ENCODE measurements around the gene PDE4B.
"Not testable (repeated sequence)": the region's sequence is repeated elsewhere in the genome, so short reads cannot be mapped to it uniquely, and the experiment has no call there.

The PDE4B gene

DNA sequence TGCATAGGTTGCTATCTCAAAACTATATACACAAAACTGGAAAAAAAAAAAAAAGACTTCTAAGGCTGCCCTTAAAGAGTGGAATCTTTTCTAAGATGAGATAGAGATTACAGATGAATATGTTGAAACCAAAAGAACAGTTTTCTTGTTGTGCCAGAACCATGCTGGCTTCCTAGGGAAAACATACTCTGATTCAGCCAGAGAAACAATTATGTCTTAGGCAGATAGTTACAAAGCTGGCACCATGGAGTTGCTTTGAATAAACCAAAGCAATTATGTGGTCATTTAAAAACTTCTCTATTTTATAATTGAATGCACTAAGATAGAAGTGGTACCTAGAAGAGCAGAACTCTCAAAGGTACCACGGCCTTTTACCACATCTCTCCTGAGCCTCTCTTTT lies 341.3 kb downstream of the PDE4B start:
- no peak for DNase-seq (ENCODE audit: low read depth)

DNA sequence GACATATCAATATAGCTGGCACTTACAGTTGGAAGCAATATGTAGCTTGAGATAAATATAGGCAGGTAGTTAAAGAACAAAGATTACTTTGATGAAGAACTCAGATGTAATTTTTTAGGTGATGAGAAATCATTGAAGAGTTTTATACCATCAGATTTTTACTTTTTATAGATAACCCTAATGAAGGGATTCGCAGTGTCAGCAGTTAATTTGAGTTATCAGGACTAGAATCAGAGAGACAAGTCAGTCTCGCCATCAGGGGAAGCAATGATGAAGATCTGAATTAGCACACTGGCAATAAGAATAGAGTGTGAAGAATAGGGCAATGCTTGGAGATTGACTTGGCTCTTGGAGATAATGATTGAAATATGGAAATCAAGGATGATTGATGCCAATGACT lies 342.5 kb downstream of the PDE4B start:
- DNase-seq (ENCODE audit: low read depth): no peak

DNA sequence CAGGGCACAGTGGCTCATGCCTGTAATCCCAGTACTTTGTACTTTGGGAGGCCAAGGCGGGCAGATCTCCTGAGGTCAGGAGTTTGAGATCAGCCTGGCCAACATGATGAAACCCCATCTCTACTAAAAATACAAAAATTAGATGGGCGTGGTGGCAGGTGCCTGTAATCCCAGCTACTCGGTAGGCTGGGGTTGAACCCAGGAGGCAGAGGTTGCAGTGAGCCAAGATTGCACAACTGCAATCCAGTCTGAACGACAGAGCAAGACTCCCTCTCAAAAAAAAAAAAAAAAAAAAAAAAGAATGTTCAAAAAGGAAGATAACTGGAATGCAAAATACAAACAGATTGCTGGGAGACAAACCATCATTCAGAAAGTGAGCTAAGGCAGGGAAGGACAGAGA lies 343.7 kb downstream of the PDE4B start:
- DNase-seq (ENCODE audit: low read depth): not testable (repeated sequence)

DNA sequence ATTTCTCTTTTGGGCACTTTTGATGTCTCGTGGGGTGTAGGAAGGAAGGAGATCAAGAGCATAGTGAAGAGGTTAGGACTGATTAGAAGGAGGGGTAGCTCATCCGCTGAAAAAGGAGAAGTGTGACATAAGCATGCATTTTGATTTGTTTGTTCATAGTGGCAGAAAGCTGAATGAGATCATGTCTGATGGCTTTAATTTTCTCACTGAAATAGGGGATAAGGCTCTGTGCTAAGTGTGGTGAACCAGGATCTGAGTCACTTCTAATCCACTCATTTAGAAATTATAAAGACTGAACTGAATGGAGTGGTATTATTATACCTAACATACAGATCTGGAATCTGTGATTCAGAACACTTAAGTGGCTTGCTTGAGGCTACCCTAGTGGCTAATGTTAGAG lies 344.5 kb downstream of the PDE4B start:
- DNase-seq (ENCODE audit: low read depth): no peak

DNA sequence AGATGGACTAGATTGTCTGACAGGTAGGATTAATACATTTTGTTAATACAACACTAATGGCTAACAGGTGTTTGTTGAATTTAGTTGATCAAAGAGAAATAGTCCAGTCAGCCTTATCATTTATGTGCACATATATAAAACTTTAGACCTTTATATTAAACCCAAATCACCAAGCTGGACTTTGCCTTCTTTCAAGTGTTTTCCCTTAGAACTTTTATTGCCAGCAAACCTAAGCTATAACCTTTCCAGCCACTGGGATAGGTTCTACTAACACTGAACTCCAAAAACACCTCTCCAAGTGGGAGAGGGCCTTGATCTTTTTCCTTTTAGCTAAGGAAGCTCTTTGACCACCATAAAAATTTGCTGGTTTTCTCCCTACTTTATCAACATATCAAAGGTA lies 345.9 kb downstream of the PDE4B start:
- DNase-seq (ENCODE audit: low read depth): no peak

DNA sequence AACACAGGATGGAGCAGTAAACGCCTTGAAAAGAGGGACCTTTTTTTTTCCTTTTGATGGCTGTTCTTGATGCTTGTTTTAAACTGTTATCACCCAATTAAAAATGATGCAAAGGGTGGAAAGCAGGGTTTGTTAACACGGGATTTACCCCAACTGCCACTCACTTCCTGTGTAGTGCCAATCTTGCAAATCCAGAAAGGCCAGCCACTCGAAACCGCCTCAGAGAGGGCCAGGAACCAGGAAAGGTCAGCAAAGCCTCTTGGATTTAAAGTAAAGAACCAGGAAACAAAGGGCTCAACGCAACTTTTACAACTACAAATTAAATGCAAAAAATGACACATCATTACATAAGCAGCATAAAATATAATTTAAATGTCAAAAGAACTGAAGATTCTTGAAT lies 347.4 kb downstream of the PDE4B start:
- no peak for DNase-seq (ENCODE audit: low read depth)

DNA sequence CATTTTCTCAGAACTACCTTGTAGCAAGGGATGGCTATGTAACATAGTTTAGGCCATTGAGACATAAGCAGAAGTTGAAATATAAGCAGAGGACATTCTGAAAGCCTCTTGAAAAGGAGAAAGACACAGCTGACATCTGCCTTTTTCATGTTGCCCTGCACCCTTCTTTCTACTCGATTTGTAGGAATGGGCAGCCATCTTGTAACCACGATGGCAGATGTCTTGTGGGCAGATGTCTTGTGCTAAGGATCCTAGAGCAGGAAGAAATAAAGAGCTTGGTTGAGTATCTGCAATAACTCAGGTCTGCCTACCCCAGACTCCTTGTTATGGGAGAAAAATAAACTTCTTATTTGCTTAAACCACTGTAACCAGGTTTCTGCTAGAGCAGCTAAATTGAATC lies 351.0 kb downstream of the PDE4B start:
- no peak for DNase-seq (ENCODE audit: low read depth)

DNA sequence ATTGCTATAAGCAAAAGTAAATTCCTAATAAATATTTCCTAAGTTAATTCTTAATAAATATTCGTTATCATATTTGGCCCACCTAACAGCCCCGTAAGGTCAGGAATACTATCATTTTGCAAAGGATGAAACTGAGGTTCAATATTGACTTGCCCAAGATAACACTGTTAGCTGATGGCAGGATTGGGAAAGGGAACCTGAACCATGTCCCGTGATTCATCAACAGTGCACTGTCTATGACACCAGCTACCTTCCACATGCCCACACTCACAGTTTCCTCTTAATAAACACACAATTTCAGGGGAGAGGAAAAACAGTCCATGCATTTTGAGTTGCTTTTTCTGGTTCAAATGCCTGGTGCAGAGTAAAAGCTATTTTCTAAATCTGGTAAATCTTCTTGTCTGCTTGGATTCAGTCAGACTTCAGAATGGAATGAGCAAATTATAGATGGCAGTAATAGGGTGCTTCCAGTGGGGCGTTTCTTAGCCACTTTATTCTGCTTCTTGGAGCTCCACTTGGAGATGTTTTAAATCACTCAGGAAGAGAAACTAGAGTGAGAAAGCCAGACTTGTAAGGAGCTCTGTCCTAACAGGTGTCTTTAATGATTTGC lies 354.6 kb downstream of the PDE4B start:
- DNase-seq (ENCODE audit: low read depth): no peak

DNA sequence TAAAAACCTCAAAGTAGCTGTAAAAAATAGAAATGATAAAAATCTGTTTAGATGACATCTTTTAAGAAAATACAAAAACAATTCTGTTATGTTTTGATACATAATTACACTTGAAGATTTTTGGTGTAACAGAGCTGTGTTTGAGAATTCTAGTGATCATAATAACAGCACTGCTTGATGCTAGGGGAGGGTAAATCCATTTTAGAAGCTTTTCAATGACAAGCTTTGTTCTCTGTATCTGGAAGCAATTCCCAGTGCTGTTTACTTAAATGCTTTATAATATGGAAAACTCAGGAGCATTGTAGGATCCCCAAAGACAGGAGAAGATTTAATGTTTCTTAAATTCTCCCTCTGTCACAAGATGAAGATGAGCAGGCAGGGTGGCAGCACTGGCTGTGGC lies 359.3 kb downstream of the PDE4B start:
- no peak for DNase-seq (ENCODE audit: low read depth)

DNA sequence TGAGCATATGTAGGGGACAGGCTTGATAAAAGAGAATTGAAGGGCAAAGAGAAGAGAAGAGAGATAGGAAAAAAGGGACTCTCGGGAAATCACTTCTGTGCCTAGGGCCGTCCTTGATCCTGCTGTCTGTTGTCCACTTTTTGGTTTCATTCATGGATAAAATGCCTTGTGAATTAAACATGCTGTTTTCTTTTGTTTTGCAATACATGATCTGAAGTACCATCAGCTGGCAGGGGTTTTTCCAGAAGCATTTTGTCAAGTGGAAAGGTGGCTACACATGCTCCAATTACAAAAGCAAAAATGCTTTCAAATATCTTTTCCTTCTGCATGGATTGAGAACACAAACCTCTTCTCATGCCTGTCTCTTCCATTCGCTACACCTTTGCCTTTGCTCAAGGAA lies 361.7 kb downstream of the PDE4B start:
- DNase-seq (ENCODE audit: low read depth): no peak

DNA sequence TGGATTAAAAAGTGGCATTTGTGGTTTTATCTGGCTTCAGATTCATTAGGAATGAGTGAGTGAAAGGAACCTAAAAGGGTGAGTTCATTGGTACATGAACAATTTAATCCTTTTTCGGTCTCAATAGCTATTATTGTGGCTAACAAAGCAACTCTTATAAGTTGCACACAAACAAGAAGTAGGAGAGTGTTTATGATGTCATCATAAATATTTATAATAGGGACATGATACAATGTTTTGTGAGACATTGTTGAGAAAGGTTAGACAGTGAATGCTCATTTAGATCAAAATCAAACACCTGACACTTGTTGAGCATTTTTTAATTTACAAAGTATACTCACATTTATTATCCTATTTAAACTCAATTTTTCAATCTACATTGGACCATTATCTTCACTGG lies 363.4 kb downstream of the PDE4B start:
- DNase-seq (ENCODE audit: low read depth): no peak

DNA sequence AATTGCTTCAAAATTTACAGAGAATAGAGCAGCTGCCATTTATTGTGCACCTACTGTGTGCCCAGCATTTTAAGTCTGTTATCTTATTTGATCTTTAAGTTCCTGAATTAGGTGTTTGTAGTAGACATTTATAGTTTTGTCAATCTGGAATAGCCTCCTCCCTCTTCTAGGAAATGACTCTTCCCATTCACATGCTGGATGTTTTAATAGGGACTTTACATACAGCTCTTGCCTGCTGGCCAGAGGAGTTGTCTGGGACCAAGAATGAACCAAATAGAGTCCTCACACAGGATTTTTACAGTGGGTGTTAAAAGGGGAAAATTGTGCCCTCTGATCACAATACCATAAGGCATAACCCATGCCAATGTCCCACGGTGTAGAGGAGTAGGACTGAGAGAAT lies 367.1 kb downstream of the PDE4B start:
- DNase-seq (ENCODE audit: low read depth): no peak

DNA sequence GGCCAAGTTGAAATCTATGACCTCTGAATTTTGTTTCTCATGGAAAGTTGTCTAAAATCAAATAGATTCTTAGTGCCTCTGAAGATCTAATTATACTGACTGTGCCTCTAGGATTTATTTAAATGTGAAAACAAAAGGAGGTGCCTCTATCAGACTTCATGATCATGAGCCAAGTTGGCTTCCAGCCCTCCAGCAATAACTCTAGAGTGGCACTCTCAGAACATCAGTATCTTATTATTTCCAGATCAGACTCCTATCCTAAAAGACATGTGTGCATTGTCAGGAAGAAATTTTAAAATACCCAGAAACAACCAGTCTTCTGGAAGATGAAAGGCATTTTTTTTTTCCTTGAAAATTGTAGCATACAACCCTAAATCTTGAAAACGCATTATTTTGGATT lies 368.0 kb downstream of the PDE4B start:
- no peak for DNase-seq (ENCODE audit: low read depth)

DNA sequence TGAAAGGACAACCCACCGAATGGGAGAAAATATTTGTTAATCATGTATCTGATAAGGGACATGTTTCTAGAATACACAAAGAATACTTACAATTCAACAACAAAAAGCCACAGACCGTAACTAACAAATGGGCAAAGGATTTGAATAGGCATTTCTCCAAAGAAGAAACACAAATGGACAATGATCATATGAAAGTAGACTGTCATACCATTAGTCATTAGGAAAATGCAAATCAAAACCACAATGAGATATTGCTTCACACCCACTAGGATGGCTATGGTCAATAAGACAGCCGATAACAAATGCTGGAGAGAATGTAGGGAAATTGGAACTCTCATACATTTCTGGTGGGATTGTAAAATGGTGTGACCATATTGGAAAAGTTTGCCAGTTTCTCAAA lies 374.1 kb downstream of the PDE4B start:
- no peak for DNase-seq (ENCODE audit: low read depth)

DNA sequence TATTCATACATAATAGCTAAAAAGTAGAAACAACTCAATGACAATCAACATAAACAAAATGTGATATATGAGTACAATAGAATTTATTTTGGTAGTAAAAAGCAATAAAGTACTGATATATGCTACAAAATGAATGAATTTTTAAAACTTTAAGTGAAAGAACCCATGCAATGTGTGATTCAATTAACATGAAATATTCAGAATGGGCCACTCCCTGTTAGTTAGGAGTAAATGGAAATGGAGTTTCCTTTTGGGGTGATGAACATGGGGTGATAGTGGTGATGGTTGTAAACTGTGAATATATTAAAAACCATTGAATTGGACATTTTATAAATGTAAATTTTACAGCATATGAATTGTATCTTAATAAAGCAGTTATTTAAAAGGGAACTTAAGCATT lies 374.6 kb downstream of the PDE4B start:
- no peak for DNase-seq (ENCODE audit: low read depth)

DNA sequence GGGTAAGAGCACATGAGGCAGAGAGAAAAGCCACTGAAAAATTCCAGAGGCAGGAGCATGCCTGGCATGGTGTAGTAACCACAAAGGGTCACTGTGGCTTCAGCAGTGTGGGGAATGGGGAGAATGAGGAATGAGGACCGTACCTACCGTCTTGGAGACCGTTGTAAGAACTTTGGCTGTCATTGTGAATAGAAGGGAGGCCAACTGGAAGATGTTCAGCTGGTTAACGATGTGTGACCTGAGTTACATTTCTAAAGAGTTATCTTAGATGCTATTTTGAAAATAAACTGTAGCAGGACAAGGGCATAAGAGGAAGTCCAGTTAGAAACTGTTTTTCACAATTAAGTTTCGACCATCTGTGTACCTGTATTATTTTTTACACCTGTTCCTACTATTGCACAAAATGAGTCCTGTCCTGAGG lies 375.8 kb downstream of the PDE4B start:
- no peak for DNase-seq (ENCODE audit: low read depth)

DNA sequence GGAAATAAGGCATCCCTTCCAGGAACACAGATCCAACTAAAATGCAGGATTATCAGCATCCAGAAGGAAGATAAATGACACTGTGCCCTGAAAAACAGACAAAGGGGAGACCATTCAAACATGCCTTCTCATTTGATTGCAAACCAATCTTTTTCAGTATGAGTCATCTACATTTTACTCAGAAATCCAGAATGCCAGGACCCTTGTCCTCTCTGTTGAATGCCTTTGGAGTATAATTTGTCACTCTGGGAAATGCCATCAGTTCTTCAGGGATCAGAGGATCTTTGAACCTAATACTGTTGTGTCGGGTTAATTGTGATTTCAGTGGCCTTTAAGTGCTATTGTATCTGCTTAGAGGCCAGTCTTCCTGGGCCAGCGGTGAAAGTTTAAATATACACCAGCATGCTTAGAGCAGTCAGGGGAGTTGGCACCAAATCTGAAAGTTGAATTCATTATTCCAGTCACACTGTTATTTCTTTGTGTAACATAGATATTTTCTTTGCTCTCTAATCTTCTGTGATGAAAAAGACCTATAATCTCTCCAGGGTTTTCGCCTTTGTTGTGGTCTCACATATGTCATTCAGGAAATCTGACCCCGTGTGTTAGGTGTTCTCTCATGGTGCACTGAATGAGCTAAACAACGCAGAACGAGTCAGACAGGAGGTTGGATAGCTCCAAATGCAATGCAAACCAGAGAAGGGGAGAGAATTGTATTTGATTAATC lies 376.4 kb downstream of the PDE4B start:
- DNase-seq (ENCODE audit: low read depth): no peak

DNA sequence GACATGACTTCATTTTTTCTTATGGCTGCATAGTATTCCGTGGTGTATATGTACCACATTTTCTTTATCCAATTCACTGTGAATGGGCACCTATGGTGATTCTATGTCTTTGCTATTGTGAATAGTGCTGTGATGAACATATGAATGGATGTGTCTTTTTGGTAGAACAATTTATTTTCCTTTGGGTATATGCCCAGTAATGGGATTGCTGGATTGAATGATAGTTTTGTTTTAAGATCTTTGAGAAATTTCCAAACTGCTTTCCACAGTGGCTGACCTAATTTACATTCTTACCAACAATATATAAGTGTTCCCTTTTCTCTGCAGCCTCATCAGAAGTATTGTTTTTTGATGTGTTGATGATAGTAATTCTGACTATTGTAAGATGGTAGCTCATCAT lies 379.6 kb downstream of the PDE4B start:
- no peak for DNase-seq (ENCODE audit: low read depth)

DNA sequence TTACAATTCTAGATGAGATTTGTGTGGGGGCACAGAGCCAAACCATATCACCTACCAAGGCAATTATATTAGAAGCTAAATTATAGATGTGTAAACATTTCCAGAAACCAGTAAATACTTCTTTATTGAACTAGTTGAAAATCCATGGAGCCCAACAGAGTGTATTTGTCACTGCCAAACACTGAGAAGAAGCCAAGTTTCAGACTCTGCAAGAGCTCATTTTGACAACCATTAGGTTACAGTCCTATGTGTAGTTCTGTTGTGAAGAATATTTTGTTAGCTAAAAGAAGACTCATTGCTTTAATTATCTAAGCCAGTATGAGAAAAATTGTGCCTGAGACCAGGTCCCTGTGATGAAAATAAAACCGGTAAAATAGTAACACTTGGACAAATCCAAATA lies 382.4 kb downstream of the PDE4B start:
- no peak for DNase-seq (ENCODE audit: low read depth)

DNA sequence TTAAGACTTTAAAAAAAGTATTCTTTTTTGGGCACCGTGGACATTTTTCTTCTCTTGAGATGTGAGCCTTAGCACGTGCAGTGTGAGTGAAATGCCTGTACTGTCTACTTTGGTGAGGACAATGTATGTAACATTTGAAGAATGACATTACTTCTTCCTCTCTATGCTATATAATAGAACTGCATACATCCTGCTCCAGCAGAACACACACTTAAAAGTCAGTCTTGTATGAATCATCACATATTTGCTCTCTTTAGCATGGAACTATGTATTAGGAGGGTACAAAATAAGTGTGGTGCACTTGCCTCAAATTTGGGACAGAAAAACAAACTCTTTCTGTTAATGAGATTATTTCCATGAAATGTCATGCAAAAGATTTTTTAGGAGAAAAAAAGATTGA lies 382.9 kb downstream of the PDE4B start:
- no peak for DNase-seq (ENCODE audit: low read depth)

DNA sequence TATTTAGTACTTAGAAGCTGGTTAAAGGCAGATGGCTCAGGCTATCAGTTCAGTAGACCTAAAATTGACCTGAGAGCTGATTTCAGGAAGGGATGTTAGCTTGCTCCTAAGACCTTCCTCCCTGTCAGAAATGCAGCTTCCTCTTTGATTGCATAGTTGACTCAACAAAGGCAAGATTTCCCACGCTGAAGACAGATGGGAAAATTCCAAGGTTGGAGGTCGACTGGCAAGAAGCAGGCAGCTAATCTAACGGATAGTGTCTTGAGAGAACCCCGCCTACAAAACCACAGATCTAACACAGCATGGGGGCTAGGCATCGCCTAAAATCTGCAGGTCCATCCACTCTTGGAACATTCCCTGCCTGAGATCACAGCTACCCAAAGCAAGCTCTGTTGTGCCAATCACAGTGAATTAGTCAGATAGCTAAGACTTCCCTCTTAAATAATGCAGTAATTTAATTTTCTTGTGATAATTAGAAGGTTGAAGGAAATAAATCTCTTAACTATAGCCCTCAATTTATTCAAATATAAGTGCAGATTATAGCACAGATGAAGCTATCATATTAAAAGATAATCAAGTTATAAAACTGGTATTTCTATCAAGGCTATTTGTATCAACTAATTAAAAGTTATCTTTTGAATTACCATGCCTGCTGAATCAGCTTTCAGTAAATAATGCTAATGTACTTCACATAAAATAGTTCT lies 383.5 kb downstream of the PDE4B start:
- DNase-seq (ENCODE audit: low read depth): no peak

DNA sequence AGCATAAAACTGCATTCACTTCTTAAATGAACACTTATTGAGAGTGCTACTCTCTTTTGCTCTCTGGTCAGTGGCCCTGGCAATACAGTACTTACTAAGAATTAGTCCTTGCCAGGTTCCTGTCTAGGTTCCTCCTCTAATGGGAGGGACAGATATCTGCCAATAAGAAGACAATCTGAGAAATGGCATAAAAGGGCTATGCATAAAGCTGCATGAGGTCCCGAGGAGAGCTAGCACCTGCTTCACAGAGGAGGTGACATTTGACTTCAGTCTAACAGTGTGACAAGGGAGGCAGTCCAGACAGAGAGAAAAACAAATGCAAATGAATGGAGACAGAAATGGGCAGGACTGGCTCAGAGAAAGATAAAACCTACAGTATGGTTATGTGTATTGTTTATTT lies 384.1 kb downstream of the PDE4B start:
- no peak for DNase-seq (ENCODE audit: low read depth)

DNA sequence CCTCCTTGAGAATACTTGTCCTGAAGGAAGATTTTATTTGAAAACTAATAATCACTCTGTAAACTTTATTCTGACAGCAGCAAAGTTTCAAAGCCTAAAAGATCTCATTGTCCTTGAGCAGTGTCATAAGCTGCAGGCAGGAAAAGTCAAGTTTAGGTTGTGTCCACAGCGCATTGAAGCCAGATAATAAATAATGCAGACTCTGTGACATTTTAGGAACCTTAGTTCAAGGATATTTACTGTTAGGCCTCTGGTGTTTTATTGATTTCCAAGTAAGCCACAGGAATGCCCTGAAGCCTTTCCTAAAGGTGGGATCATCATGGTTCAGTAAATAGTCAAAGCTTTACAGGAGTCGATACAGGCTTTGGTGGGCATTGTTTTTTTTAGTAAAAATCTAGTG lies 384.8 kb downstream of the PDE4B start:
- DNase-seq (ENCODE audit: low read depth): no peak

DNA sequence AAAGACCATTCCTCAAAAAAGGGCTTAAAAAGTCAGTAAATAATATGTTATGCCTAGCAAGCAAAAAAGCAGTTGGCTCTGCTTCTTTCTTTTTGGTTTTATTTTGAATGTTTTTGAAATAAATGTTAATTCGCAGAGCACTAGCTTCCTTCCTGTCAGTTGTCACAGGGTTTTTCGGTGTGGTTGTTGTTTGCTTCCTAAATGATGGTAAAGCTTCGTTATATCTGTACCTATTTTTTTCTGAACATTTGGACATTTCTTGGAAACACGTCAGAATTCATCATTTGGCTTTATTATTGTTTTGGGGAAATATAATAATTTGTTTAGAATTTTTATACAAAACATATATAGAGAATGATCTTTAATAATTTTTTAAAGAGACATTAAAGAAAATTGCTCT lies 389.3 kb downstream of the PDE4B start:
- DNase-seq (ENCODE audit: low read depth): no peak
